ENCODE results near the gene DNAJC18.
"Not testable (repeated sequence)": the region's sequence is repeated elsewhere in the genome, so short reads cannot be mapped to it uniquely, and the experiment has no call there.

The DNAJC18 gene

DNA sequence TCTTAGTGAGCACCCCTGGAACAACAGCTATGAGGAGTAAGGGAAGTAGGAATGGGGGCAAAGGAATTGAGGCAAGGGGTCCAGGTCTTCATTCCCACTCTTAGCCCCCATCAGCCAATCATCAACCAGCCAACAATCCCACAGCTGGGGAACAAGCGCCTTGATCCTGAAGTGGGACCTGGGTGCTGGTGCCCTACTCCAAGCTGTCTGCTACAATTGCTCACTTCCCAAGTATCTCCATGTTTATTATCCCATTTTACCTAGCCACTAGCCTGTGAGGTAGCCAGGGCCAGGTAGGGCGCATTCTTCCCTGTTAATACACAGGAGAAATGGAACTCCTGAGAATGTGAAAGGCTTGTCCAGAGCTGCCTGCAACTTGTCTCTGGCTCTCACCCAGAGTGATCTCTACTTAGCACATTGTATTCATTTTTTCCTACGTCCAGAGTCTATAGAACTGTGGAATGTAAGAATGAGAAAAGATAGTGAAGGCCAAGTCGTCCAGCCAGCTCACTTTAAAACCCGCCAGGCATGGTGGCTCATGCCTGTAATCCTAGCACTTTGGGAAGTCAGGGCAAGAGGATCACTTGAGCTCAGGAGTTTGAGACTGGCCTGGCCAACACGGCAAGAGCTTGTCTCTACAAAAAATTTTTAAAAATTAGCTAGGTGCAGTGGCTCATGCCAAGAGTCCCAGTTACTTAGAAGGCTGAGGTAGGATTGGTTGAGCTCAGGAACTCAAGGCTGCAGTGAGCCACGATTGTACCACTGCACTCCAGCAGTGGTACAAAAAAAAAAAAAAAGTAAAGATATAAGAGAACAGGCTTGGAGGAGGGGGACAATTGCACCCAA is 6.2 kb upstream of the DNAJC18 start:
- Histone ChIP-seq H3K4me3 (ENCODE audit: low read depth in 1 of 2, low read length in 2 of 2) (no peak overlapping the region), H3K79me2 (ENCODE audit: insufficient read depth, low read length) (no peaks in the 10 kb centered on the region), H3K27ac (ENCODE audit: low read length) (no peak overlapping the region), H3K27me3 (ENCODE audit: insufficient read depth, low read length, poor library complexity) (no peaks in the 10 kb centered on the region), H3K36me3 (ENCODE audit: insufficient read depth, low read length) (no peaks in the 10 kb centered on the region), H2AFZ (ENCODE audit: low read depth, low read length) (no peak overlapping the region), H3K4me1 (ENCODE audit: insufficient read depth, low read length) (peaks cover 12% of the 10 kb centered on the region), H4K20me1 (ENCODE audit: insufficient read depth, low read length) (no peaks in the 10 kb centered on the region), H3K9ac (ENCODE audit: low read depth, low read length) (no peak overlapping the region), H3K9me3 (ENCODE audit: insufficient read depth, low read length, severe bottlenecking) (no peaks in the 10 kb centered on the region), H3K4me2 (ENCODE audit: insufficient read depth, low read length) (no peak overlapping the region)
- TF ChIP-seq EZH2 (IDR thresholded peaks at IDR 0.05; ENCODE audit: borderline replicate concordance, low read depth, low read length, severe bottlenecking) = no peak
- TF ChIP-seq CTCF (IDR thresholded peaks at IDR 0.05; ENCODE audit: borderline replicate concordance, extremely low read depth, low read length, poor library complexity, severe bottlenecking) = no peak
- no peak for ATAC-seq (ENCODE audit: insufficient read depth, low read depth)
- no peak for DNase-seq

DNA sequence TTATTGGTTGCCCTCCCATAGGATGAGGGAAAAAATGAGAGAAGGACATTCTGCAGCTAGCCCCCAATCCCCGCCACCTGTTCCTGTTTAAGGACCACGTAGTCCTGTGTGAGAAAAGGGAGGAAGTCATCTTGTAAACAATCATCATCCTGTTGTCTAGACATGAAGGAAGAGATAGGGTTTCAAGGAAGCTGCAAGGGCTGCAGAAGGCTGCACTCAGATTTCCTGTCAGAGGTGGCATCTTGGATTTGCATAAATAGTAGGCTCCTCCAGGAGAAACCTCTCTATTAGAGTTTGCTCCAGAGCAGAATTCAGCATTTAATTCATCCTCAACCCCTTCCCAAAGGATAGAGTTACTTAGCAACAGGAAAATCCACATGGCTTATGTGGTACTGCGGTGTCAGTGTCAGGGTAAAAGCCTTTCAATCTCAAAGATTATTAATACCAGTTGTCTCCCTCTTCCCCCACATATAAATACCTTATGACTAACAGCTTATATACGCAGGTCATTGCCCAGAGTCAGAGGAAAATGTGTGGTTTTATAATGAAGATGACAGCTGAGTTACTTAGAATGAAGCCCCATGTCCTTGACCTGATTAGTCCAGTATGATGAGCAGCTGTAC is 4.6 kb upstream of the DNAJC18 start:
- no peak for TF ChIP-seq EZH2 (IDR thresholded peaks at IDR 0.05; ENCODE audit: borderline replicate concordance, low read depth, low read length, severe bottlenecking)
- TF ChIP-seq CTCF (IDR thresholded peaks at IDR 0.05; ENCODE audit: borderline replicate concordance, extremely low read depth, low read length, poor library complexity, severe bottlenecking) = no peak
- Histone ChIP-seq H3K27me3 (ENCODE audit: insufficient read depth, low read length, poor library complexity) (no peaks in the 10 kb centered on the region), H3K4me1 (ENCODE audit: insufficient read depth, low read length) (peaks cover 20% of the 10 kb centered on the region), H3K9me3 (ENCODE audit: insufficient read depth, low read length, severe bottlenecking) (no peaks in the 10 kb centered on the region), H2AFZ (ENCODE audit: low read depth, low read length) (peak overlapping the region; percentile 63), H3K79me2 (ENCODE audit: insufficient read depth, low read length) (no peaks in the 10 kb centered on the region), H3K4me3 (ENCODE audit: low read depth in 1 of 2, low read length in 2 of 2) (no peak overlapping the region), H3K9ac (ENCODE audit: low read depth, low read length) (no peak overlapping the region), H4K20me1 (ENCODE audit: insufficient read depth, low read length) (no peaks in the 10 kb centered on the region), H3K36me3 (ENCODE audit: insufficient read depth, low read length) (no peaks in the 10 kb centered on the region), H3K4me2 (ENCODE audit: insufficient read depth, low read length) (no peak overlapping the region), H3K27ac (ENCODE audit: low read length) (peak overlapping the region; percentile 34; the same call in 1 of the 2 replicates)
- DNase-seq = no peak
- ATAC-seq (ENCODE audit: insufficient read depth, low read depth) = no peak

GRCh38 chr5:139440416-139440815 is 1.1 kb upstream of the DNAJC18 start:
- not testable (repeated sequence) for H4K20me1 ChIP-seq (ENCODE audit: insufficient read depth, low read length); H3K36me3 ChIP-seq (ENCODE audit: insufficient read depth, low read length); H3K27me3 ChIP-seq (ENCODE audit: insufficient read depth, low read length, poor library complexity); H3K4me3 ChIP-seq (ENCODE audit: low read depth in 1 of 2, low read length in 2 of 2); H3K9me3 ChIP-seq (ENCODE audit: insufficient read depth, low read length, severe bottlenecking); H3K4me2 ChIP-seq (ENCODE audit: insufficient read depth, low read length); H3K9ac ChIP-seq (ENCODE audit: low read depth, low read length); DNase-seq; ATAC-seq (ENCODE audit: insufficient read depth, low read depth); H3K27ac ChIP-seq (ENCODE audit: low read length); H2AFZ ChIP-seq (ENCODE audit: low read depth, low read length); H3K79me2 ChIP-seq (ENCODE audit: insufficient read depth, low read length)
- H3K4me1 ChIP-seq (ENCODE audit: insufficient read depth, low read length) = peaks cover 27% of the 10 kb centered on the region

- H3K4me1 ChIP-seq (ENCODE audit: insufficient read depth, low read length) = peaks cover 19% of the 10 kb centered on the region
- 0 out of 2 replicates have a peak, but pooled peaks cover 2% of the 10 kb centered on the region for H3K79me2 ChIP-seq (ENCODE audit: insufficient read depth, low read length)
- DNase-seq (no peak), ATAC-seq (ENCODE audit: insufficient read depth, low read depth) (no peak; the same call in 2 of the 3 replicates)
- peak overlapping the region; percentile 47 for H2AFZ ChIP-seq (ENCODE audit: low read depth, low read length)
- H3K4me3 ChIP-seq (ENCODE audit: low read depth in 1 of 2, low read length in 2 of 2) = peak overlapping the region; percentile 67 to 91; a peak in 3 of 4 replicates
- H3K4me2 ChIP-seq (ENCODE audit: insufficient read depth, low read length) = peak overlapping the region; percentile 93
- H3K36me3 ChIP-seq (ENCODE audit: insufficient read depth, low read length) = no peaks in the 10 kb centered on the region
- H3K27ac ChIP-seq (ENCODE audit: low read length) = no peak overlapping the region; the same call in 1 of the 2 replicates
- H3K27me3 ChIP-seq (ENCODE audit: insufficient read depth, low read length, poor library complexity) = no peaks in the 10 kb centered on the region
- no peak for TF ChIP-seq EZH2 (IDR thresholded peaks at IDR 0.05; ENCODE audit: borderline replicate concordance, low read depth, low read length, severe bottlenecking)
- TF ChIP-seq CTCF (IDR thresholded peaks at IDR 0.05; ENCODE audit: borderline replicate concordance, extremely low read depth, low read length, poor library complexity, severe bottlenecking) = no peak
- H3K9me3 ChIP-seq (ENCODE audit: insufficient read depth, low read length, severe bottlenecking) = no peaks in the 10 kb centered on the region
- H3K9ac ChIP-seq (ENCODE audit: low read depth, low read length) = peak overlapping the region; percentile 75
- no peaks in the 10 kb centered on the region for H4K20me1 ChIP-seq (ENCODE audit: insufficient read depth, low read length)
Observed at GRCh38 chr5:139438707-139439012, 665 bp downstream of the DNAJC18 start.
